HCT116 (cell line): ENCODE results near the gene KIF14. TPM values are rescaled to one million over a fixed set of nuclear protein-coding genes. Genes with fewer than 3 reads are reported as not detected.

Source experiments
- ATAC-seq: fragments of 200-7000 bp; cut with Tn5 transposase; 2 replicates; pipeline ENCODE4 v1.9.1; 2020; ENCODE audit warnings: mild to moderate bottlenecking, moderate library complexity
- BruUV-seq: library from RNA; stranded (reverse); fragments of 400-500 nt; replicated peaks from 2 replicates; lab custom pipeline; 2021; lab: Mats Ljungman, UMichigan
- CTCF ChIA-PET: fragments of 300-600 bp; sonication (Branson Sonifier 250); formaldehyde crosslinking; loops from one replicate; lab custom pipeline; 2021; ENCODE audit warnings: antibody characterized with exemption; lab: Charles Lee
- POLR2A ChIA-PET: fragments of 300-600, 350-600 bp; sonication (Branson Sonifier 250); formaldehyde crosslinking; loops from one replicate; lab custom pipeline; 2021; ENCODE audit warnings: antibody characterized with exemption; lab: Charles Lee
- RAD21 ChIA-PET, 2 experiments: fragments of 300-600 bp; sonication (Branson Sonifier 250); formaldehyde crosslinking; loops; one replicate each; lab custom pipeline; 2023; ENCODE audit warnings: low total read pairs in 2 of 2; ENCODE audit not compliant: uncharacterized antibody in 2 of 2, unreplicated experiment in 2 of 2, low non-redundant PET in 1 of 2; lab: Charles Lee
- DNase-seq: peaks from one replicate; pipeline ENCODE4 v3.0.0-alpha.2; 2010; ENCODE audit warnings: low read depth, low spot score
- H2AFZ ChIP-seq: fragments of 200-600 bp; shearing (Covaris generic), sonication (generic); 2 replicates; pipeline ENCODE4 v1.6.1; 2017; ENCODE audit warnings: low read depth, mixed run types, mixed read lengths, antibody characterized with exemption, low read length; ENCODE audit not compliant: poor library complexity, severe bottlenecking
- H3K27ac ChIP-seq: 2 replicates; pipeline ENCODE4 v1.5.1; 2012; ENCODE audit warnings: low read depth, low read length
- H3K27me3 ChIP-seq: fragments of 200-600 bp; sonication (generic); 2 replicates; pipeline ENCODE4 v1.6.1; 2016; ENCODE audit warnings: mixed run types, low read length, mixed read lengths; ENCODE audit not compliant: insufficient read depth
- H3K36me3 ChIP-seq, 2 experiments: fragments of 200-500 bp in 1 of 2; fragments of 200-600 bp in 1 of 2; sonication (Bioruptor generic) in 1 of 2; sonication (generic) in 1 of 2; 2 replicates each; pipeline versions ENCODE4 v1.5.1 to v1.6.1; 2014 to 2016; ENCODE audit warnings: low read length in 2 of 2, inconsistent platforms in 1 of 2, mixed read lengths in 1 of 2, mixed run types in 1 of 2; ENCODE audit not compliant: insufficient read depth in 2 of 2, control insufficient read depth in 1 of 2
- H3K4me1 ChIP-seq, 2 experiments: fragments of 200-600 bp in 1 of 2; sonication (generic) in 1 of 2; 2 replicates each; pipeline versions ENCODE4 v1.5.1 to v1.6.1; 2012 to 2017; ENCODE audit warnings: low read length in 2 of 2, inconsistent platforms in 1 of 2, mild to moderate bottlenecking in 1 of 2, mixed read lengths in 1 of 2, mixed run types in 1 of 2, moderate library complexity in 1 of 2; ENCODE audit not compliant: insufficient read depth in 2 of 2, control insufficient read depth in 1 of 2
- H3K4me2 ChIP-seq: fragments of 200-600 bp; sonication (generic); 2 replicates; pipeline ENCODE4 v1.6.1; 2017; ENCODE audit warnings: mixed run types, low read length, mixed read lengths
- H3K4me3 ChIP-seq, 2 experiments: fragments of 200-600 bp in 1 of 2; sonication (generic) in 1 of 2; replicated peaks in 1 of 2; 2 replicates each; pipeline ENCODE4 v1.5.1; 2011 to 2016; ENCODE audit warnings: low read length in 2 of 2, control low read depth in 1 of 2, low read depth in 1 of 2, mild to moderate bottlenecking in 1 of 2, mixed read lengths in 1 of 2, mixed run types in 1 of 2
- H3K79me2 ChIP-seq: fragments of 200-600 bp; sonication (generic); 2 replicates; pipeline ENCODE4 v1.6.1; 2017; ENCODE audit warnings: mild to moderate bottlenecking, mixed run types, low read length, moderate library complexity, mixed read lengths; ENCODE audit not compliant: insufficient read depth
- H3K9ac ChIP-seq: fragments of 200-600 bp; sonication (generic); 2 replicates; pipeline ENCODE4 v1.6.1; 2016; ENCODE audit warnings: low read length, mixed read lengths
- H3K9me2 ChIP-seq: fragments of 200-600 bp; sonication (generic), shearing (Covaris generic); 2 replicates; pipeline ENCODE4 v1.6.1; 2017; ENCODE audit warnings: mixed run types, mild to moderate bottlenecking, moderate library complexity; ENCODE audit not compliant: insufficient read depth
- H3K9me3 ChIP-seq, 2 experiments: fragments of 200-500 bp in 1 of 2; fragments of 200-600 bp in 1 of 2; sonication (Bioruptor generic) in 1 of 2; sonication (generic) in 1 of 2; 2 replicates each; pipeline ENCODE4 v1.6.1; 2014 to 2017; ENCODE audit warnings: low read length in 2 of 2, mixed read lengths in 2 of 2, inconsistent platforms in 1 of 2, low read depth in 1 of 2, mild to moderate bottlenecking in 1 of 2, mixed run types in 1 of 2, moderate library complexity in 1 of 2; ENCODE audit not compliant: control insufficient read depth in 1 of 2, insufficient read depth in 1 of 2
- H4K20me1 ChIP-seq: fragments of 200-600 bp; sonication (generic), shearing (Covaris generic); 2 replicates; pipeline ENCODE4 v1.6.1; 2017; ENCODE audit warnings: mixed run types, mild to moderate bottlenecking, moderate library complexity; ENCODE audit not compliant: insufficient read depth
- CBX3 ChIP-seq: IDR thresholded peaks from 2 replicates; pipeline ENCODE4 v1.6.1; 2012; ENCODE audit warnings: low read depth
- CTCF ChIP-seq, 3 experiments: fragments of 200-600 bp in 1 of 3; sonication (generic) in 1 of 3; IDR thresholded peaks in 2 of 3; conservative IDR thresholded peaks in 1 of 3; 2 replicates each; pipeline ENCODE4 v1.5.1; 2012 to 2017; ENCODE audit warnings: low read depth in 2 of 3, low read length in 2 of 3, antibody characterized with exemption in 1 of 3, borderline replicate concordance in 1 of 3, control low read depth in 1 of 3, mild to moderate bottlenecking in 1 of 3, mixed read lengths in 1 of 3, mixed run types in 1 of 3, moderate library complexity in 1 of 3; ENCODE audit not compliant: insufficient read depth in 1 of 3
- EZH2 ChIP-seq: fragments of 200-600 bp; sonication (generic); IDR thresholded peaks from 2 replicates; pipeline ENCODE4 v1.6.1; 2017; ENCODE audit warnings: antibody characterized with exemption, mixed run types
- EZH2phosphoT487 ChIP-seq: fragments of 200-600 bp; IDR thresholded peaks from 2 replicates; pipeline ENCODE4 v1.6.1; 2018; ENCODE audit warnings: antibody characterized with exemption, borderline replicate concordance
- FOSL1 ChIP-seq: IDR thresholded peaks from 2 replicates; pipeline ENCODE4 v1.6.1; 2012; ENCODE audit warnings: low read depth
- POLR2AphosphoS5 ChIP-seq: IDR thresholded peaks from 2 replicates; pipeline ENCODE4 v1.6.1; 2011; ENCODE audit warnings: mild to moderate bottlenecking, low read depth, low read length, moderate library complexity
- SP1 ChIP-seq: IDR thresholded peaks from 2 replicates; pipeline ENCODE4 v1.6.1; 2012; ENCODE audit warnings: low read depth
- TCF7L2 ChIP-seq: IDR thresholded peaks from 2 replicates; pipeline ENCODE4 v1.7.0; 2011; ENCODE audit warnings: borderline replicate concordance, inconsistent platforms; ENCODE audit not compliant: insufficient read depth, insufficient read length; ENCODE audit errors: extremely low read depth
- ZFX ChIP-seq: fragments of 450-650 bp; IDR thresholded peaks from 2 replicates; pipeline ENCODE4 v1.6.1; 2017
- ZNF274 ChIP-seq: fragments of 200-500 bp; sonication (Bioruptor generic); IDR thresholded peaks from 2 replicates; pipeline ENCODE4 v1.6.1; 2014; ENCODE audit warnings: mild to moderate bottlenecking, low read depth, low read length, inconsistent platforms
- intact Hi-C: fragments of 100-400 bp; cut with micrococcal nuclease; formaldehyde crosslinking; loops from 2 replicates; pipeline ENCODE4 v1.10.0; 2022
- total RNA-seq: library from RNA; stranded (reverse); gene quantifications from one replicate; pipeline ENCODE4 v1.2.1, GENCODE V29; 2021; ENCODE audit not compliant: unreplicated experiment
- TF ChIP-seq, protein P1 (sequence below): IDR thresholded peaks from 2 replicates; pipeline ENCODE4 v1.6.1; 2012

KIF14 gene
- total RNA-seq, 1 experiment from 2014 or later: 21.8 TPM

- TF ChIP-seq EZH2phosphoT487 (no peak), ZFX (no peak), CBX3 (no peak), EZH2 (no peak)
- TF ChIP-seq, protein P1, sequence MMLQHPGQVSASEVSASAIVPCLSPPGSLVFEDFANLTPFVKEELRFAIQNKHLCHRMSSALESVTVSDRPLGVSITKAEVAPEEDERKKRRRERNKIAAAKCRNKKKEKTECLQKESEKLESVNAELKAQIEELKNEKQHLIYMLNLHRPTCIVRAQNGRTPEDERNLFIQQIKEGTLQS: no peak
These were observed 7.8 kb upstream of the KIF14 start (continued) for GRCh38 chr1:200628223-200628881.

DNA sequence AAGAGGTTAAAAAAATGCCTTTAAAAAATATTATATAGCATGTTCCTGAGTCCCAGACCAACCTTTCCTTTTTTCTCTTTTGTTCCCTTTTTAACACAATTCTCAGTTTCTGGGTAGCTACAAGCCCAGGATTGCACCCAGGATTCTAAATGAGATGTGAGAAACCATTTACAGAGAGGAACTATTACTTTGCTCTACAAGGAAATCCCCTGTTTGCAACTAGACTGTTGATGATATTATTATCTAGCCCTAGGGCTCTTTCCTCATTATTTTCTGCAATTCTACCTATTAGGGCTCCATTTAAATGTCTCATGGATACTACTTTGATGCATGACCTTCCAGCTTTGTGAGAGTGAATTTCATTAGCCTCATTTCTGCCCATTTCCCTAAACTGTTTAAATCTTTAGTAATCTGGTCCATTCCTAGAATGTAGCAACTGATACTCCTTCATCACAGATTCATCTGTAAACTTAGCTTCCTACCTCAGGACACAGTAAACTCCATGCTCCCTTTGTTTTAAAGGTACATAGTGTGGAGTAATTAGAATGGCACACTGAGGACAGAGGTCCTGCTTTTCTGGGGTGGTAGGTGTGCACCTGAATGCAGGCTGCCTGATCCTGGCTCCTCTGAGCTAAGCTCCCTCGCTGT, 7.1 kb upstream of the KIF14 start:
- BruUV-seq: no TSS peak
- DNase-seq (no peak), ATAC-seq (no peak)
- no peak overlapping the region for H2AFZ ChIP-seq
- ChIA-PET POLR2A (interaction anchor here (0.8 kb wide), 1 partner anchor 42 kb away, joined by 3 read pairs; the partner anchor contains the start of gene DDX59), RAD21 (no interaction called here), CTCF (no interaction called here)
- no peak overlapping the region for H3K4me2 ChIP-seq
- no peak overlapping the region for H3K4me3 ChIP-seq
- TF ChIP-seq EZH2phosphoT487: no peak
- TF ChIP-seq FOSL1: no peak
- no peak for TF ChIP-seq SP1
- TF ChIP-seq ZNF274: no peak
- no peak for TF ChIP-seq CTCF (IDR thresholded peaks at IDR 0.05 in 2 of 3, conservative IDR thresholded peaks at IDR 0.05 in 1 of 3; ENCODE audit: borderline replicate concordance in 1 of 3, insufficient read depth in 1 of 3, low read depth in 2 of 3, low read length in 2 of 3)
- no peak for TF ChIP-seq EZH2
- TF ChIP-seq ZFX: no peak
- TF ChIP-seq TCF7L2: no peak
- no peak for TF ChIP-seq POLR2AphosphoS5
- intact Hi-C loops: no loop called here
- no peaks in the 10 kb centered on the region for H3K9me3 ChIP-seq
- H3K9me2 ChIP-seq: no peaks in the 10 kb centered on the region
- no peak overlapping the region for H3K9ac ChIP-seq
- H3K27me3 ChIP-seq: no peaks in the 10 kb centered on the region
- no peaks in the 10 kb centered on the region for H4K20me1 ChIP-seq
- H3K27ac ChIP-seq: no peak overlapping the region
- peaks cover 3 to 4% of the 10 kb centered on the region in 2 experiments; a peak in 1 of 4 replicates for H3K4me1 ChIP-seq
- H3K36me3 ChIP-seq: no peaks in the 10 kb centered on the region
- no peaks in the 10 kb centered on the region for H3K79me2 ChIP-seq
